Neural crest cell (in vitro differentiated cells): ENCODE measurements around the gene UVRAG. TPM values are rescaled to one million over a fixed set of nuclear protein-coding genes. Genes with fewer than 3 reads are reported as not detected.

Experiments
- DNase-seq: peaks from one replicate; pipeline ENCODE4 v3.0.0; 2021; ENCODE audit warnings: low read depth, mixed read lengths, low spot score
- H3K27ac Mint-ChIP-seq: one replicate; pipeline ENCODE4 v1.8.0; 2021; ENCODE audit warnings: mild to moderate bottlenecking, mixed read lengths; ENCODE audit not compliant: unreplicated experiment
- H3K27me3 Mint-ChIP-seq: 2 replicates; pipeline ENCODE4 v1.8.0; 2021; ENCODE audit warnings: low read depth, mild to moderate bottlenecking, mixed read lengths
- H3K36me3 Mint-ChIP-seq: 2 replicates; pipeline ENCODE4 v1.8.0; 2021; ENCODE audit warnings: low read depth, mild to moderate bottlenecking, mixed read lengths
- H3K4me1 Mint-ChIP-seq: 2 replicates; pipeline ENCODE4 v1.8.0; 2021; ENCODE audit warnings: mixed read lengths
- H3K4me3 Mint-ChIP-seq: one replicate; pipeline ENCODE4 v1.8.0; 2021; ENCODE audit warnings: mild to moderate bottlenecking, mixed read lengths
- H3K9me3 Mint-ChIP-seq: 2 replicates; pipeline ENCODE4 v1.8.0; 2021; ENCODE audit warnings: mixed read lengths
- CTCF ChIP-seq: fragments of 200-600 bp; sonication (generic); conservative IDR thresholded peaks from 2 replicates; pipeline ENCODE4 v1.5.0; 2021; ENCODE audit warnings: antibody characterized with exemption, mild to moderate bottlenecking
- total RNA-seq: library from RNA; stranded (reverse); gene quantifications from 2 replicates; pipeline ENCODE4 v1.2.1, GENCODE V29; 2021

The UVRAG gene
- total RNA-seq, 1 donor from 2014 or later, result 29.0 TPM

DNA sequence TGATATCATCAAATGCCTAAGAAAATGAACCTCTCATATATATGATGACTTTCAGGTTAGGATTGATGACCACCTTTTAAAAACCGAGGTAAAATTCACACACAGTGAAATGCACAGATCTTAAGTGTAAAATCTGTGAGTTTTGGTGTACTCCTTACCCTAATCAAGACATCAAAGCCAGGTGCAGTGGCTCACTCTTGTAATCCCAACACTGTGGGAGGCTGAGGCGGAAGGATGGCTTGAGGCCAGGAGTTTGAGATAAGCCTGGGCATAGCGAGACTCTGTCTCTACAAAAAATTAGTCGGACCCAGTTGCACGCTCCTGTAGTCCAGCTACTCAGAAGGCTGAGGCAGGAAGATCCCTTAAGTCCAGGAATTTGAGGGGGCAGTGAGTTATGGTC is 140.4 kb downstream of the UVRAG start:
- DNase-seq, result no peak
- Mint-ChIP-seq H3K4me1 (no peaks in the 10 kb centered on the region), H3K27ac (no peak overlapping the region), H3K4me3 (no peak overlapping the region), H3K9me3 (no peaks in the 10 kb centered on the region), H3K27me3 (no peaks in the 10 kb centered on the region), H3K36me3 (peaks cover 2% of the 10 kb centered on the region)
- TF ChIP-seq CTCF, result no peak

DNA sequence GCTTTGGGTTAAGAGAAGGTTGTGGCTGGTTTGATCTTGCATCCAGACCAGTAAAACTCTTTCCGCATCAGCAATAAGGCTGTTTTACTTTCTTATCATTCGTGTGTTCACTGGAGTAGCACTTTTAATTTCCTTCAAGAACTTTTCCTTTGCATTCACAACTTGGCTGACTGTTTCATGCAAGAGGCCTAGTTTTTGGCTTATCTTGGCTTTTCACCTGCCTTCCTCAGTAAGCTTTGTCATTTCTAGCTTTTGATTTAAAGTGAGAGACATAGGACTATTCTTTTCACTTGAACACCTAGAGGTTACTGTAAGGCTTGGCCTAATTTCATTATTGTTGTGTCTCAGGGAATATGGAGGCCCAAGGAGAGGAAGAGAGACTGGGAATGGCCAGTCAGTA is 144.5 kb downstream of the UVRAG start:
- TF ChIP-seq CTCF, result no peak
- no peaks in the 10 kb centered on the region for H3K9me3 Mint-ChIP-seq
- H3K27ac Mint-ChIP-seq, result no peak overlapping the region
- no peaks in the 10 kb centered on the region for H3K27me3 Mint-ChIP-seq
- peaks cover 2% of the 10 kb centered on the region for H3K36me3 Mint-ChIP-seq
- H3K4me3 Mint-ChIP-seq, result no peak overlapping the region
- H3K4me1 Mint-ChIP-seq, result no peaks in the 10 kb centered on the region
- no peak for DNase-seq

DNA sequence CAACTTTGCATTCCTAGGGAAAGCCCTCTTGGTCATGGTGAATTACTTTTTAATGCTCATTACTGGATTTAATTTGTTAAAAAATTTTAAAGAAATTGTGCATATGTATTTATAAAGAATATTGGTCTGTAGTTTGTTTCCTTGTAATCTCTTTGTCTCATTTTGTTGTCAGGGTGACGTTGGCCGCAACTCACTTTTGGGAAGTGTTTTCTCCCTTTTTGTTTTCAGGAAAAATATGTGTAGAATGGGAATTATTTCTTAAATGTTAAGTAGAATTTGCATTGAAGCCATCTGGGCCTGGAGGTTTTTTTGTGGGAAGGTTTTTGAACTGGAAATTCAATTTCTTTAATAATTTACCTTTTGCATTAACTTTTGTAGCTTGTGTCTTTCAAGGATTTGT is 149.1 kb downstream of the UVRAG start:
- Mint-ChIP-seq H3K27me3 (no peaks in the 10 kb centered on the region), H3K27ac (no peak overlapping the region), H3K9me3 (no peaks in the 10 kb centered on the region), H3K36me3 (peaks cover 6% of the 10 kb centered on the region), H3K4me1 (no peaks in the 10 kb centered on the region), H3K4me3 (no peak overlapping the region)
- DNase-seq, result no peak
- no peak for TF ChIP-seq CTCF

DNA sequence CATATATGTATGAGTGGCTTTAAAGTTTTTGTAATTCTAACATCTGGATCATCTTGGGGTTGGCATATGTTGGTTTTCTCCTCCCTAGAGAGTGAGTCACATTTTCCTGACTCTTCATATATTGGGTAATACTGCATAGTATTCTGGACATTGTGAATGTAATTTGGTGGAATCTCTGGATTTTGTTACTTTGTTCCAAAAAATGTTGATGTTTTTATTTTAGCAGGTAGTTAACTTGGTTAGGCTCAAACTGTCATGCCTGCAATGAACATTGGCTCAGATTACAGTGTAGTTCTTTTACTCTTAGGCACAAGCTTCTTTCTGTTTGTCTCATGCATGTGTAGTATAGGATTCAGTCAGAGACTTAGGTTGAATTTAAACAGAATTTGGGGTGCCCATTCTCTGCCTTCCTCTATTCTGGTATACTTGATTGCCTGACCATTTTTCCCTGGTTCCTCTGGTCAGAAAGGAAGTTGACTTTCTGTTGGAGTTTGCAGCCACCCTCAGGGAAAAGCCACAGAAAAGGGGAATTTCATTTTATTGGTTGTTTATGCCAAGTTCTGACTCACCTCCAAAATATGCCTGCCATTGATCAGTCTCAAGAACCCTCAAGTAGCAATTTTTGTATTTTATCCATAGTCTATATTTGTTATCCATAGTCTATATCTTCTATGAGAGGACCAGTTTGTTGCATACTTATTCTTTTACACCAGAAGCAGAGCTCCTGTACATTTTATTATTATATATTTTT is 151.7 kb downstream of the UVRAG start:
- no peak for TF ChIP-seq CTCF
- Mint-ChIP-seq H3K36me3 (peaks cover 6% of the 10 kb centered on the region), H3K4me1 (no peaks in the 10 kb centered on the region), H3K4me3 (no peak overlapping the region), H3K27ac (no peak overlapping the region), H3K9me3 (no peaks in the 10 kb centered on the region), H3K27me3 (no peaks in the 10 kb centered on the region)
- no peak for DNase-seq

- Mint-ChIP-seq H3K9me3 (peaks cover 11% of the 10 kb centered on the region), H3K27ac (no peak overlapping the region), H3K4me1 (no peaks in the 10 kb centered on the region), H3K4me3 (no peak overlapping the region), H3K27me3 (no peaks in the 10 kb centered on the region), H3K36me3 (peaks cover 15% of the 10 kb centered on the region)
- no peak for DNase-seq
- no peak for TF ChIP-seq CTCF
Observed at GRCh38 chr11:75968021-75968625, 153.1 kb downstream of the UVRAG start.
